ENCODE data around the gene MRPS16.

MRPS16 gene

GRCh38 chr10:73263693-73264347 is 11.4 kb upstream of the MRPS16 start:
- peak; percentile 73 for TF ChIP-seq CTCF (IDR thresholded peaks at IDR 0.05)

- no peak for TF ChIP-seq CTCF (IDR thresholded peaks at IDR 0.05)
Observed at GRCh38 chr10:73262880-73263555, 10.6 kb upstream of the MRPS16 start.

GRCh38 chr10:73262105-73262730 is 9.8 kb upstream of the MRPS16 start:
- no peak for TF ChIP-seq CTCF (IDR thresholded peaks at IDR 0.05)

GRCh38 chr10:73261362-73261995 is 9.0 kb upstream of the MRPS16 start:
- no peak for TF ChIP-seq CTCF (IDR thresholded peaks at IDR 0.05)

- 0 out of 2 replicates have a peak, but pooled peaks have one; percentile 9 for TF ChIP-seq CTCF (IDR thresholded peaks at IDR 0.05)
Observed at GRCh38 chr10:73253225-73253555, 746 bp upstream of the MRPS16 start.

GRCh38 chr10:73251683-73252444 is 580 bp downstream of the MRPS16 start:
- no peak for TF ChIP-seq CTCF (IDR thresholded peaks at IDR 0.05)

GRCh38 chr10:73248259-73248724 is 4.2 kb downstream of the MRPS16 start:
- TF ChIP-seq CTCF (IDR thresholded peaks at IDR 0.05), result no peak

Measured in LNCAP (cell line).